ENCODE results near the gene PDE1C.
"Not testable (repeated sequence)": the region's sequence is repeated elsewhere in the genome, so short reads cannot be mapped to it uniquely, and the experiment has no call there.

The PDE1C gene

DNA sequence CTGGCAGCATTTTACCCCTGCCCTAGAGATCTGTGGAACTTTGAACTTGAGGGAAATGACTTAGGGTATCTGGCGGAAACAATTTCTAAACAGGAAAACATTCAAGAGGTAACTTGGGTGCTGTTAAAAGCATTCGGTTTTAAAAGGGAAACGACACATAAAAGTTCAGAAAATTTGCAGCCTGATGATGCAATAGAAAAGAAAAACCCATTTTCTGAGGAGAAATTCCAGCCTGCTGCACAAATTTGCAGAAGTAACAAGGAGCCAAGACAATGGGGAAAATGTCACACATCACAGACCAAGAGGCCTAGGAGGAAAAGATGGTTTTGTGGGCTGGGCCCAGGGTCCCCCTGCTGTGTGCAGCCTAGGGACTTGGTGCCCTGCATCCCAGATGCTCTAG, 236.6 kb downstream of the PDE1C start:
- H3K4me3 ChIP-seq (ENCODE audit: insufficient read depth, low read depth, low read length); H3K27me3 ChIP-seq (ENCODE audit: control insufficient read depth, insufficient read depth, low read length, poor library complexity, severe bottlenecking); H3K9me3 ChIP-seq (ENCODE audit: control insufficient read depth, low read length); H3K27ac ChIP-seq (ENCODE audit: insufficient read depth, low read depth, low read length, poor library complexity, severe bottlenecking); H3K4me1 ChIP-seq (ENCODE audit: control insufficient read depth, insufficient read depth, low read length); H3K36me3 ChIP-seq (ENCODE audit: control insufficient read depth, insufficient read depth, low read length): not testable (repeated sequence)
- 93 to 97% methylated on average over 3 of the region's 3 CpGs for WGBS, 2 experiments

- Histone ChIP-seq H3K4me3 (ENCODE audit: insufficient read depth, low read depth, low read length) (no peak overlapping the region), H3K27ac (ENCODE audit: insufficient read depth, low read depth, low read length, poor library complexity, severe bottlenecking) (no peak overlapping the region), H3K4me1 (ENCODE audit: control insufficient read depth, insufficient read depth, low read length) (peaks cover 5% of the 10 kb centered on the region), H3K9me3 (ENCODE audit: control insufficient read depth, low read length) (no peaks in the 10 kb centered on the region), H3K27me3 (ENCODE audit: control insufficient read depth, insufficient read depth, low read length, poor library complexity, severe bottlenecking) (no peaks in the 10 kb centered on the region), H3K36me3 (ENCODE audit: control insufficient read depth, insufficient read depth, low read length) (no peaks in the 10 kb centered on the region)
Observed at GRCh38 chr7:31828520-31828919, 241.7 kb downstream of the PDE1C start.

- Histone ChIP-seq H3K4me3 (ENCODE audit: insufficient read depth, low read depth, low read length) (no peak overlapping the region), H3K27ac (ENCODE audit: insufficient read depth, low read depth, low read length, poor library complexity, severe bottlenecking) (no peak overlapping the region), H3K36me3 (ENCODE audit: control insufficient read depth, insufficient read depth, low read length) (no peaks in the 10 kb centered on the region), H3K27me3 (ENCODE audit: control insufficient read depth, insufficient read depth, low read length, poor library complexity, severe bottlenecking) (no peaks in the 10 kb centered on the region), H3K9me3 (ENCODE audit: control insufficient read depth, low read length) (no peaks in the 10 kb centered on the region), H3K4me1 (ENCODE audit: control insufficient read depth, insufficient read depth, low read length) (peaks cover 5% of the 10 kb centered on the region)
Observed at GRCh38 chr7:31825576-31825975, 244.6 kb downstream of the PDE1C start.

- 90 to 96% methylated on average over 5 of the region's 5 CpGs for WGBS, 2 experiments
- Histone ChIP-seq H3K36me3 (ENCODE audit: control insufficient read depth, insufficient read depth, low read length) (no peaks in the 10 kb centered on the region), H3K4me3 (ENCODE audit: insufficient read depth, low read depth, low read length) (no peak overlapping the region), H3K27ac (ENCODE audit: insufficient read depth, low read depth, low read length, poor library complexity, severe bottlenecking) (no peak overlapping the region), H3K4me1 (ENCODE audit: control insufficient read depth, insufficient read depth, low read length) (no peaks in the 10 kb centered on the region), H3K27me3 (ENCODE audit: control insufficient read depth, insufficient read depth, low read length, poor library complexity, severe bottlenecking) (no peaks in the 10 kb centered on the region), H3K9me3 (ENCODE audit: control insufficient read depth, low read length) (no peaks in the 10 kb centered on the region)
Observed at GRCh38 chr7:31819031-31819430, 251.2 kb downstream of the PDE1C start.

DNA sequence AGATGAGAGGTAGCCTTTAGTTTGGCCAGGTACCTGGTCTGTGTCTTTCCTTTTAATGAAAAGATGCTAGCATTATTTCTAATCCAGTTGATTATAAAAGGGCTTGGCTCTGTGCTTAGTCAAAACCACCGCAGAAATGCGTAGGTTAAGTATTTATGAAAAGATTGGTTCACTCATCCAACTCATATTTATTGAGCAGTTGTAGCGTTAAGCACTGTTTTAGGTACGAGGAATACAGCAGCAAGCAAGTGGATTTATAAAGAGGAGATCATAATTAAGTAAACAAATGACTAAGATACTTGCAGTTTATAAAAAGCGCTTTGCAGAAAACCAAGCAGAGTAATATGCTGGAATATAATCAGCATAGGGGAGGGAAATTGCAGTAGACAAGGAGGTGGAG, 253.4 kb downstream of the PDE1C start:
- no peaks in the 10 kb centered on the region for H3K36me3 ChIP-seq (ENCODE audit: control insufficient read depth, insufficient read depth, low read length)
- 75 to 89% methylated on average over 4 to 5 of the region's 5 CpGs for WGBS, 2 experiments
- H3K4me1 ChIP-seq (ENCODE audit: control insufficient read depth, insufficient read depth, low read length) = no peaks in the 10 kb centered on the region

DNA sequence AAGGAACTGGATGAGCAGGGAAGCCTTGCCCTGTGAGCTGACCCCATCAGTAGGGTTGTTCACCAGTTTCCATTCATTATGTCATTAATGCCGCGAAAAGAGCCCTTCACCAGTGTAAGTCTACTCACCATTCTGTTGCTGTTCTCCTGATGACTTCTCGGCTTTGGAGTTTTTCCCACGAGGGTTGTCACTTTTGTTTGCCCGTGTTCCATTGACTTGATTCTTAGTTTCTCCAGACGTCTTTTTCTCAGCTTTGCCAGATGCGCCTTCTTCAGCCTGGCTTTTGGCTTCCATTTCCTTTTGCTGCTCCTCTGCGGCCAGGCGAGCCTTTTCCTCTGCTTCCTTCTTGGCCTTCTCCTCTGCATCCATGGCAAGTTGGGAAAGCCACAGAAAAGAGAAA, 254.4 kb downstream of the PDE1C start:
- Histone ChIP-seq H3K4me3 (ENCODE audit: insufficient read depth, low read depth, low read length) (no peak overlapping the region), H3K27ac (ENCODE audit: insufficient read depth, low read depth, low read length, poor library complexity, severe bottlenecking) (no peak overlapping the region), H3K36me3 (ENCODE audit: control insufficient read depth, insufficient read depth, low read length) (no peaks in the 10 kb centered on the region), H3K4me1 (ENCODE audit: control insufficient read depth, insufficient read depth, low read length) (no peaks in the 10 kb centered on the region), H3K27me3 (ENCODE audit: control insufficient read depth, insufficient read depth, low read length, poor library complexity, severe bottlenecking) (no peaks in the 10 kb centered on the region), H3K9me3 (ENCODE audit: control insufficient read depth, low read length) (no peaks in the 10 kb centered on the region)
- 90% methylated on average over 9 of the region's 9 CpGs for WGBS, 2 experiments

More for the DNA sequence above, 253.4 kb downstream of the PDE1C start:
- H3K27me3 ChIP-seq (ENCODE audit: control insufficient read depth, insufficient read depth, low read length, poor library complexity, severe bottlenecking) = no peaks in the 10 kb centered on the region
- no peak overlapping the region for H3K27ac ChIP-seq (ENCODE audit: insufficient read depth, low read depth, low read length, poor library complexity, severe bottlenecking)
- H3K9me3 ChIP-seq (ENCODE audit: control insufficient read depth, low read length) = no peaks in the 10 kb centered on the region
- no peak overlapping the region for H3K4me3 ChIP-seq (ENCODE audit: insufficient read depth, low read depth, low read length)

GRCh38 chr7:31814187-31814586, 256.0 kb downstream of the PDE1C start:
- H3K36me3 ChIP-seq (ENCODE audit: control insufficient read depth, insufficient read depth, low read length) = no peaks in the 10 kb centered on the region
- 74 to 97% methylated on average over 1 to 3 of the region's 3 CpGs for WGBS, 2 experiments
- no peak overlapping the region for H3K4me3 ChIP-seq (ENCODE audit: insufficient read depth, low read depth, low read length)
- no peaks in the 10 kb centered on the region for H3K27me3 ChIP-seq (ENCODE audit: control insufficient read depth, insufficient read depth, low read length, poor library complexity, severe bottlenecking)
- H3K4me1 ChIP-seq (ENCODE audit: control insufficient read depth, insufficient read depth, low read length) = no peaks in the 10 kb centered on the region
- no peak overlapping the region for H3K27ac ChIP-seq (ENCODE audit: insufficient read depth, low read depth, low read length, poor library complexity, severe bottlenecking)
- no peaks in the 10 kb centered on the region for H3K9me3 ChIP-seq (ENCODE audit: control insufficient read depth, low read length)

DNA sequence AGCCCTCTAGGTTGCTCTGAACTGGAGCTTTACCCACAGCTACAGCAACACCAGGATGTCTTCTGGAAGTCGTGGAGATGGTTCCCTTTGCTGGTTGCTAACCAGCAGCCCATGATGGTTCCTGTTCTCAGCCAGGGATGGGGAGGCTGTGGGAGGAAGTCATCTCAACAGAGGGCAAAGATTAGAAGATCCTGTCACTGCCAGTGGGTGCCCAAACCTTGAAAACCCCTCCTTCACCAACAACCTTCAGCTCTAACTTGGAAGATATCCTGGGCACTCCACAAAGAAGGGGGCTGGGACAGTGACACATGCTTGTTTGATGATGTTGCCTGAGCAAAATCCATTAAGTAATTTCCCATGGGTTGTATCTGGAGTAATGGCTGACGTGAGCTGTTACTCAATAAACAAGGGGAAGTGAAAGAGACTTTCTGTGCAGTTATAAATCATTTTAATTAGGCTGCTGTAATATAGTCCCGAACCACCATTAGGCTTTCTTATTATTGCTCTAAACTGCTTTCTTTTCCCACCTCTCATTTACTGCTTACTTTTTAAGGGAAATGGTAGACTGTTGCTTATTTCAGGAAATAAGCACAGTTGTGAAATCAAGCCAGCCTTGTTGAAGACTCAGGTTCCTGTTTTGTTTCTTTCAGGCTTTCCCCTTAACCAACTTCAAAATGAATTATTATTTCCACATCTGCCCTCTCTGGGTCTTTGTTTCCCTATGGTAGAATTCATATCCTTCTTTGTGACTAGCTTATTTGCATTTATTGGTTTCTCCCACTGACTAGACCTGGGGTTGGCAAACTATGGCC, 258.4 kb downstream of the PDE1C start:
- 84 to 92% methylated on average over 2 to 3 of the region's 3 CpGs for WGBS, 2 experiments
- Histone ChIP-seq H3K4me1 (ENCODE audit: control insufficient read depth, insufficient read depth, low read length) (no peaks in the 10 kb centered on the region), H3K36me3 (ENCODE audit: control insufficient read depth, insufficient read depth, low read length) (no peaks in the 10 kb centered on the region), H3K27ac (ENCODE audit: insufficient read depth, low read depth, low read length, poor library complexity, severe bottlenecking) (no peak overlapping the region), H3K27me3 (ENCODE audit: control insufficient read depth, insufficient read depth, low read length, poor library complexity, severe bottlenecking) (no peaks in the 10 kb centered on the region), H3K9me3 (ENCODE audit: control insufficient read depth, low read length) (no peaks in the 10 kb centered on the region), H3K4me3 (ENCODE audit: insufficient read depth, low read depth, low read length) (no peak overlapping the region)

DNA sequence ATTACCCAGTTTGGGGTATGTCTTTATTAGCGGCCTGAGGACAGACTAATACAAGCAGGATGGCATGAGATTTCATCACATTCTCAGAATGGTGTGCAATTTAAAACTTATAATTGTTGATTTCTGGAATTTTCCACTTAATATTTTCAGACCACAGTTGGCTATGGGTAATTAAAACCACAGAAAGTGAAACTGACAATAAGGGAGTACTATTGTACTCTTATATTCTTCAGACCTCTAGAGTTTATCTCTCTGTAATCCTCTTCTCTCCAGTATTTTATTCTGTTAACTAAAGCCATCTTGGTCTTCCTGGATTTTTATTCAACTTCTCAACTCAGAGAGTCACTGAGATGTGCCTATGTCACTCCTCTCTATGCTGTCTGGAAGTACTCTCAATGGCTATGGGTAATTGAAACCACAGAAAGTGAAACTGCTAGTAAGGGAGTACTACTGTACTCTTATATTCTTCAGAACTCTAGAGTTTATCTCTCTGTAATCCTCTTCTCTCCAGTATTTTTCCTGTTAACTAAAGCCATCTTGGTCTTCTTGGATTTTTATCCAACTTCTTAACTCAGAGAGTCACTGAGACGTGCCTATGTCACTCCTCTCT, 264.9 kb downstream of the PDE1C start:
- Histone ChIP-seq H3K36me3 (ENCODE audit: control insufficient read depth, insufficient read depth, low read length) (no peaks in the 10 kb centered on the region), H3K4me3 (ENCODE audit: insufficient read depth, low read depth, low read length) (no peak overlapping the region), H3K4me1 (ENCODE audit: control insufficient read depth, insufficient read depth, low read length) (no peaks in the 10 kb centered on the region), H3K27ac (ENCODE audit: insufficient read depth, low read depth, low read length, poor library complexity, severe bottlenecking) (no peak overlapping the region), H3K9me3 (ENCODE audit: control insufficient read depth, low read length) (no peaks in the 10 kb centered on the region), H3K27me3 (ENCODE audit: control insufficient read depth, insufficient read depth, low read length, poor library complexity, severe bottlenecking) (no peaks in the 10 kb centered on the region)
- 82 to 96% methylated on average over 2 of the region's 2 CpGs for whole genome bisulfite sequencing, 2 experiments

DNA sequence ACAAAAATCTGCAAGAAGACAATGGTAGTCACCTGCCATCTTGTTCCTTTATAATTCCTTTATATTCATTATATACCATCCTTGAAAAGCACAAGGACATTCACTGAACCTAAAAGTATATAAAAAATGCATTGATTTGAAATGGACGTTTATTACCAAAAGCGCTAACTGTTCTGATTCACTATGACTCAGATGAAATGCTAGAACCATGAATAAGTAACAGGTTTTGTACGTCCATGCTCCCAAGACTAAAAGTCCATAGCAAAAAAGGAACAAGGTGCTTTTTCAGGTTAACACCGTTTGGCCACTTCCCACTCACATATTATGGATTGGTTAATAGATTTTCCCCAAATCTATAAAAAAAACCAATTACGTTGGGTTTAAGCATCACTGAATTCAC, 273.8 kb downstream of the PDE1C start:
- WGBS, 2 experiments = 88 to 95% methylated on average over 4 to 5 of the region's 5 CpGs
- Histone ChIP-seq H3K9me3 (ENCODE audit: control insufficient read depth, low read length) (no peaks in the 10 kb centered on the region), H3K27ac (ENCODE audit: insufficient read depth, low read depth, low read length, poor library complexity, severe bottlenecking) (no peak overlapping the region), H3K27me3 (ENCODE audit: control insufficient read depth, insufficient read depth, low read length, poor library complexity, severe bottlenecking) (no peaks in the 10 kb centered on the region), H3K4me3 (ENCODE audit: insufficient read depth, low read depth, low read length) (no peak overlapping the region), H3K36me3 (ENCODE audit: control insufficient read depth, insufficient read depth, low read length) (no peaks in the 10 kb centered on the region), H3K4me1 (ENCODE audit: control insufficient read depth, insufficient read depth, low read length) (no peaks in the 10 kb centered on the region)

Data from ectodermal cell (in vitro differentiated cells).